Measurements from ENCODE around the gene MBD5.

Gene MBD5

GRCh38 chr2:148459377-148459778 is 438.5 kb downstream of the MBD5 start:
- TF ChIP-seq EGR1 (IDR thresholded peaks at IDR 0.05) (no peak), TEAD4 (IDR thresholded peaks at IDR 0.05) (no peak), MAX (IDR thresholded peaks at IDR 0.05) (no peak), TAF1 (IDR thresholded peaks at IDR 0.05; ENCODE audit: low read depth) (no peak), ZBTB7A (IDR thresholded peaks at IDR 0.05; ENCODE audit: low read depth) (no peak), FOXM1 (IDR thresholded peaks at IDR 0.05; ENCODE audit: borderline replicate concordance, low read depth) (no peak), REST (IDR thresholded peaks at IDR 0.05; ENCODE audit: low read depth) (no peak), NFIC (IDR thresholded peaks at IDR 0.05) (no peak), RAD21 (IDR thresholded peaks at IDR 0.05; ENCODE audit: low read depth) (no peak), EP300 (IDR thresholded peaks at IDR 0.05; ENCODE audit: borderline replicate concordance) (no peak), CEBPB (IDR thresholded peaks at IDR 0.05) (no peak)

DNA sequence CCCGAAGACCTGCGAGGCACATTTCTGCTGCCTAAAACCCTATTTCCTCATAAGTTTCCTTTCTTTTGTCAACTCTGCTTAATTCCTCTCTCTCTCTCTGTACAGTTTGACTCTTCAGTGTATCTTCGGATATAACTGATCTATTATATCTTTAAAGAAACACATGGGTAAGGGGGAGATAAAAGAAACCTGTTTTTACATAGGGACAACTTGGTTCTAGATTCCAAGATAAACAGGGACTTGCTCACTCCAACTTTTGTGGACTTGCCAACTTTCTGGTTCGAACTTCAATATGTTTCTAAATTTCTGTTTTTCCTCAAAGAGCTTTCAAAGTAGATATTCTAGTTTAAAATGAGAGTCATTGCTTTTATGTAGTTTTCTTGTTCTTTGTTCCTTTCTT is 441.0 kb downstream of the MBD5 start:
- no peak for TF ChIP-seq CEBPB (IDR thresholded peaks at IDR 0.05)
- no peak for TF ChIP-seq TEAD4 (IDR thresholded peaks at IDR 0.05)
- TF ChIP-seq CREB1 (IDR thresholded peaks at IDR 0.05; ENCODE audit: low read depth), result no peak
- no peak for TF ChIP-seq FOXM1 (IDR thresholded peaks at IDR 0.05; ENCODE audit: borderline replicate concordance, low read depth)
- TF ChIP-seq REST (IDR thresholded peaks at IDR 0.05; ENCODE audit: low read depth), result no peak
- TF ChIP-seq RAD21 (IDR thresholded peaks at IDR 0.05; ENCODE audit: low read depth), result no peak
- TF ChIP-seq TAF1 (IDR thresholded peaks at IDR 0.05; ENCODE audit: low read depth), result no peak
- TF ChIP-seq ZBTB7A (IDR thresholded peaks at IDR 0.05; ENCODE audit: low read depth), result no peak
- TF ChIP-seq EGR1 (IDR thresholded peaks at IDR 0.05), result no peak
- TF ChIP-seq YY1 (IDR thresholded peaks at IDR 0.05; ENCODE audit: low read depth), result no peak
- no peak for TF ChIP-seq NFIC (IDR thresholded peaks at IDR 0.05)
- no peak for TF ChIP-seq USF1 (IDR thresholded peaks at IDR 0.05)
- TF ChIP-seq EP300 (IDR thresholded peaks at IDR 0.05; ENCODE audit: borderline replicate concordance), result no peak
- TF ChIP-seq TCF12 (IDR thresholded peaks at IDR 0.05; ENCODE audit: low read depth), result no peak
- no peak for TF ChIP-seq MAX (IDR thresholded peaks at IDR 0.05)

DNA sequence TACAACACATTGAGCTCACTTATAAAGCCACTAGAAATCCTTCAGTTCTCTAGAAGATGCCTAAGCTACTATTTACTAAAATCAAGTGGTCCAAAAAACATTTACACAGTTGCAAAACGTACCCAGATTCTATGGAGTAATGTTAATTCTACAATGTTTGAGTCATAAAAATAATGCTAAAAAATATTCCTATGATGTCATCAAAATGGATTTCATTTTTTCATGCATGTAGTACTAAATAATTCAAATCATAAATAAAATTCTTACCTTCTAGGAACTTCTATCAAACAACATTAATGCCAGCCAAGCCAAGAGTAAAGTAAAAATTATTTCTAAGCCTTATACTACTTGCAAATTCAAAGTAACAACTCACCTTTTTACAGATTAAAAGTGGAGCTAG is 454.7 kb downstream of the MBD5 start:
- TF ChIP-seq YY1 (IDR thresholded peaks at IDR 0.05; ENCODE audit: low read depth), result no peak
- no peak for TF ChIP-seq TEAD4 (IDR thresholded peaks at IDR 0.05)
- no peak for TF ChIP-seq NFIC (IDR thresholded peaks at IDR 0.05)
- no peak for TF ChIP-seq CREB1 (IDR thresholded peaks at IDR 0.05; ENCODE audit: low read depth)
- TF ChIP-seq CEBPB (IDR thresholded peaks at IDR 0.05), result no peak
- TF ChIP-seq RAD21 (IDR thresholded peaks at IDR 0.05; ENCODE audit: low read depth), result no peak
- TF ChIP-seq TCF12 (IDR thresholded peaks at IDR 0.05; ENCODE audit: low read depth), result no peak

DNA sequence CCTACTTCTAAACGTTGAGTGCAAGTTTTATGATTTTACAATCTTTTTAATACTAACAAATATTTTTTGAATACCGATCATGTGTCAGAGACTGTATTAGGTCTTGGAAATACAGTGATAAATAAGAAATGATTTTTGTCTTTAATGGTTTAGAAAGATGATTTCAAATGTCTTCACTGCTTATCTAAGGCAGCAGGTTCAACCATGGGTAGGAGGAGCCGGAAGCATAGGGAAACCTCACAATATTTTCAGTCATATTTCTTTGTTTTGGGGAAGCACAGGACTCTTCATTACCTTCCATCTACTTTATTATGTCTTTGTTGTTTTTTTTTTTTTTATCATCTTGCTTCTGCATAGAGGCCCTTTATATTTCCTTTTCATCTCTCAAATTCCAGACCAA is 458.5 kb downstream of the MBD5 start:
- TF ChIP-seq YY1 (IDR thresholded peaks at IDR 0.05; ENCODE audit: low read depth), result no peak
- TF ChIP-seq CREB1 (IDR thresholded peaks at IDR 0.05; ENCODE audit: low read depth), result no peak
- TF ChIP-seq RAD21 (IDR thresholded peaks at IDR 0.05; ENCODE audit: low read depth), result no peak
- TF ChIP-seq REST (IDR thresholded peaks at IDR 0.05; ENCODE audit: low read depth), result no peak
- TF ChIP-seq TCF12 (IDR thresholded peaks at IDR 0.05; ENCODE audit: low read depth), result no peak
- no peak for TF ChIP-seq TEAD4 (IDR thresholded peaks at IDR 0.05)
- no peak for TF ChIP-seq CEBPB (IDR thresholded peaks at IDR 0.05)
- TF ChIP-seq NFIC (IDR thresholded peaks at IDR 0.05), result no peak
- no peak for TF ChIP-seq ZBTB7A (IDR thresholded peaks at IDR 0.05; ENCODE audit: low read depth)
- TF ChIP-seq EP300 (IDR thresholded peaks at IDR 0.05; ENCODE audit: borderline replicate concordance), result no peak
- no peak for TF ChIP-seq TAF1 (IDR thresholded peaks at IDR 0.05; ENCODE audit: low read depth)
- TF ChIP-seq USF1 (IDR thresholded peaks at IDR 0.05), result no peak
